ENCODE measurements around the gene SPEM2.
"Not testable (repeated sequence)": the region's sequence is repeated elsewhere in the genome, so short reads cannot be mapped to it uniquely, and the experiment has no call there.

SPEM2 gene

DNA sequence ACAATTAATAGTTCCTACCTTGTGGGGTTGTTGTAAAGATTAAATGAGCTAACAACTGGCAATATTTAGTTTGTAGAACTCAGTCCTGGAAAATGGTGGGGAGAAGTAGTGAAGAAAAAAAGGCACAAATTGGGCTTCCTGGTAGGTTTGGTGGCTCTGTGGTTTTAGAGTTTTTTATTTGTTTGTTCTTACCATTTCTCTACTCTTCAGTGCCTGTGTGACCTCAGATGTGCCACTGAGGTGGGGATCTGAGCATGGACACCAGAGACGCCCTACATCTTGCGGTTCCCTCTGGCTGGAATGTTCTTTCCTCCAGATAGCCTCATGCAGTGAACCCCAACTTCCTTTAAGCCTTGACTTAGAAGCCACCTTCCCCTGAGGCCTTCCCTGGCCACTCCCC, 46.3 kb downstream of the SPEM2 start:
- no peak for DNase-seq (ENCODE audit: low read depth)

DNA sequence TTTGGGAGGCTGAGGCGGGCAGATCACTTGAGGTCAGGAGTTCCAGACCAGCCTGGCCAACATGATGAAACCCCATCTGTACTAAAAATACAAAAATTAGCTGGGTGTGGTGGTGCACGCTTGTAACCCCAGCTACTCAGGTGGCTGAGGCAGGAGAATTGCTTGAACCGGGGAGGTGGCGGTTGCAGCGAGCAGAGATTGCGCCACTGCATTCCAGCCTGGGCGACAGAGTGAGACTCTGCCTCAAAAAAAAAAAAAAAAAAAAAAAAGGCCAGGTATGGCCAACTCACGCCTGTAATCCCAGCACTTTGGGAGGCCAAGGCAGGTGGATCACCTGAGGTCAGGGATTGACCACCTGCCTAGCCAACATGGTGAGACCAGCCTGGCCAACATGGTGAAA, 49.4 kb downstream of the SPEM2 start:
- DNase-seq (ENCODE audit: low read depth): not testable (repeated sequence)

DNA sequence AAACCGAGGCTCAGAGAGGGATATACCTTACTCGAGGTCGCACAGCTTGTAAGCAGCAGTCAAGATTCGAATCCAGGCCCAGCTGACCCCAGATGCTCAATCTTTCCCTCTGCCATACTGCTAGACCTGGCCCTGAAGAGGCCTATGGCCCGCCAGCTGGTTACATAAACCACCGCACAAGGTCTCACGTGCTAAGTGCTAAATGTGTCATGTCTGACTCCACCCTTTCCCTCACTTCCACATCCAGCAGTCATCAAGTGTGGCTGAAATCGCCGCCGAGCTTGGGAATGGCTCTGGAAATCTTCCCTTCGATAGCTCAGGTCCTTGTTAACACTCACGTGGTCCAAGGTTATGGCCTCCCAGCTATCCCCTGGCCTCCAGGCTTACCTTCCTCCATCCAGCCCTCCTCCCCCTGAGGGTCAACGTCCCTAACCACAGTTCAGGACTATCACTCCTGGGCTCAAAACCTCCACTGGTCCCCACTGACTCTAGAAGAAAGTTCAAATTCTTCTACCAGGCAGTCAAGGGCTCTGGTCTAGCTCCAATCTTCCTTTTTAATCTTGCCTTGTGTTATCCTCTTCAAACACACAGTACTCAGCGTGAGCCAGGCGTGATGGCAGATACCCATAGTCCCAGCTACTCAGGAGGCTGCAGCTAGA, 50.5 kb downstream of the SPEM2 start:
- peak; percentile 49 for DNase-seq (ENCODE audit: low read depth)

DNA sequence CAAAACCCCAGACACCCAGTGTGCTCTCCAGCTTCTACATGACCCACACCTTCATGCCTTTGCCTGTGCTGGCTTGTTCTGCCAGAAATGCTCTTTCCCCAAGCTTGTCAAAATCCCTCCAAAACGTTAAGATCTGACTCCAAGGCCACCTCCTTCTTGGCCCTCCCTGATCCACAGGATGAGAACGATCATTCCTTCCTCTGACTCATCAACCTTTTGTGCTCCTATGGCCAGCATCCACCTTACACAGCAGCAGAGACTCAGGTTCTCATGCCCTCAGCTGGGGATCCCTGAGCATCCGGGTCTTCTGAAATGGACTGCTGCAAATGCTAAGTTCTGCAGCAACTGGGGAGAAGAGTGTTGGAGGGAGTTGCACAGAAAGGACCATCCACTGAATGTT, 51.1 kb downstream of the SPEM2 start:
- peak; percentile 87 for DNase-seq (ENCODE audit: low read depth)

DNA sequence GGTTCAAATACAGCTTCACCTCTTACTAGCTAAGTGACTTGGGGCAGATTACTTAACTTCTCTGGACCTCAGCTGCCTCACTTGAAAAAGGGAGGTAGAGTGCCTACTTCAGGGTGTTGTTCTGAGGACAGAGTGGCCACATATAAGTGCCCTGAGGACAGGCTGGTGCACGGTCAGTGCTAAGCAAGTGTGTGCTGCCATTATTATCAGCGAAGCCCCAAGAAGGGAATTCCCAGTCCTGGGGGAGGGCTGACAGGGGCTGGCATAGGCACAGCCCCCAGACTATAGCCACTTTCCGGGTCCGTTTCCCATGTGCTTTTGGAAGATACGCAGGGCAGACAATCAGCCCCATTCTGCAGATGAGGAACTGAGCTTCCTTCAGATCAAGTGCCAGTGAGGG, 51.5 kb downstream of the SPEM2 start:
- DNase-seq (ENCODE audit: low read depth): no peak
